Astrocyte (in vitro differentiated cells and primary cell): Measurements from ENCODE around the gene FAM161B.
"Not testable (repeated sequence)": the region's sequence is repeated elsewhere in the genome, so short reads cannot be mapped to it uniquely, and the experiment has no call there.

Experiments used
- EZH2 ChIP-seq: IDR thresholded peaks from 2 replicates; pipeline ENCODE4 v1.6.1; 2012; ENCODE audit warnings: mild to moderate bottlenecking, low read length, inconsistent platforms; ENCODE audit not compliant: insufficient read depth
- TF ChIP-seq, protein P1 (sequence below): IDR thresholded peaks from 2 replicates; pipeline ENCODE4 v1.5.1; 2011; ENCODE audit warnings: low read depth, mild to moderate bottlenecking, inconsistent platforms, low read length, moderate library complexity; ENCODE audit not compliant: insufficient read depth

DNA sequence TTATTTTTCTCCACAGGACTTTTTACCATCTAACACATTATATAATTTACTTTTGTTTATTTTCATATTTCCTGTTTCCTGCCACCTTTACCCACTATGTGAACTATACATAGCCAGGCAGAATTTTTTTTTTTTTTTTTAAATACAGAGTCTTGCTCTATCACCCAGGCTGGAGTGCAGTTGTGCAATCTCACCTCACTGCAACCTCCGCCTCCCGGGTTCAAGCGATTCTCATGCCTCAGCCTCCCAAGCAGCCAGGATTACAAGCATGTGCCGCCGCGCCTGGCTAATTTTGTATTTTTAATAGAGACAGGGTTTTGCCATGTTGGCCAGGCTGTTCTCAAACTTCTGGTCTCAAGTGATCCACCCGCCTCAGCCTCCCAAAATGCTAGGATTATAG, 45.0 kb upstream of the FAM161B start:
- not testable (repeated sequence) for TF ChIP-seq EZH2
- TF ChIP-seq, protein P1, sequence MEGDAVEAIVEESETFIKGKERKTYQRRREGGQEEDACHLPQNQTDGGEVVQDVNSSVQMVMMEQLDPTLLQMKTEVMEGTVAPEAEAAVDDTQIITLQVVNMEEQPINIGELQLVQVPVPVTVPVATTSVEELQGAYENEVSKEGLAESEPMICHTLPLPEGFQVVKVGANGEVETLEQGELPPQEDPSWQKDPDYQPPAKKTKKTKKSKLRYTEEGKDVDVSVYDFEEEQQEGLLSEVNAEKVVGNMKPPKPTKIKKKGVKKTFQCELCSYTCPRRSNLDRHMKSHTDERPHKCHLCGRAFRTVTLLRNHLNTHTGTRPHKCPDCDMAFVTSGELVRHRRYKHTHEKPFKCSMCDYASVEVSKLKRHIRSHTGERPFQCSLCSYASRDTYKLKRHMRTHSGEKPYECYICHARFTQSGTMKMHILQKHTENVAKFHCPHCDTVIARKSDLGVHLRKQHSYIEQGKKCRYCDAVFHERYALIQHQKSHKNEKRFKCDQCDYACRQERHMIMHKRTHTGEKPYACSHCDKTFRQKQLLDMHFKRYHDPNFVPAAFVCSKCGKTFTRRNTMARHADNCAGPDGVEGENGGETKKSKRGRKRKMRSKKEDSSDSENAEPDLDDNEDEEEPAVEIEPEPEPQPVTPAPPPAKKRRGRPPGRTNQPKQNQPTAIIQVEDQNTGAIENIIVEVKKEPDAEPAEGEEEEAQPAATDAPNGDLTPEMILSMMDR: not testable (repeated sequence)
